Hematopoietic multipotent progenitor cell (in vitro differentiated cells): ENCODE data around the gene PERCC1. TPM values are rescaled to one million over a fixed set of nuclear protein-coding genes. Genes with fewer than 3 reads are reported as not detected.
"Not testable (repeated sequence)": the region's sequence is repeated elsewhere in the genome, so short reads cannot be mapped to it uniquely, and the experiment has no call there.

Source experiments
- DNase-seq, 3 donors: peaks; one replicate each; pipeline ENCODE4 v3.0.0-alpha.2; 2011 to 2015; ENCODE audit warnings: low read depth in 2 of 3, low spot score in 2 of 3
- total RNA-seq: library from RNA; depleted of rRNA; stranded (reverse); fragments of >200 nt; gene quantifications from one replicate; pipeline ENCODE4 v1.2.3, GENCODE V29; 2012

Gene PERCC1
- total RNA-seq, 1 donor = 5.1 TPM

DNA sequence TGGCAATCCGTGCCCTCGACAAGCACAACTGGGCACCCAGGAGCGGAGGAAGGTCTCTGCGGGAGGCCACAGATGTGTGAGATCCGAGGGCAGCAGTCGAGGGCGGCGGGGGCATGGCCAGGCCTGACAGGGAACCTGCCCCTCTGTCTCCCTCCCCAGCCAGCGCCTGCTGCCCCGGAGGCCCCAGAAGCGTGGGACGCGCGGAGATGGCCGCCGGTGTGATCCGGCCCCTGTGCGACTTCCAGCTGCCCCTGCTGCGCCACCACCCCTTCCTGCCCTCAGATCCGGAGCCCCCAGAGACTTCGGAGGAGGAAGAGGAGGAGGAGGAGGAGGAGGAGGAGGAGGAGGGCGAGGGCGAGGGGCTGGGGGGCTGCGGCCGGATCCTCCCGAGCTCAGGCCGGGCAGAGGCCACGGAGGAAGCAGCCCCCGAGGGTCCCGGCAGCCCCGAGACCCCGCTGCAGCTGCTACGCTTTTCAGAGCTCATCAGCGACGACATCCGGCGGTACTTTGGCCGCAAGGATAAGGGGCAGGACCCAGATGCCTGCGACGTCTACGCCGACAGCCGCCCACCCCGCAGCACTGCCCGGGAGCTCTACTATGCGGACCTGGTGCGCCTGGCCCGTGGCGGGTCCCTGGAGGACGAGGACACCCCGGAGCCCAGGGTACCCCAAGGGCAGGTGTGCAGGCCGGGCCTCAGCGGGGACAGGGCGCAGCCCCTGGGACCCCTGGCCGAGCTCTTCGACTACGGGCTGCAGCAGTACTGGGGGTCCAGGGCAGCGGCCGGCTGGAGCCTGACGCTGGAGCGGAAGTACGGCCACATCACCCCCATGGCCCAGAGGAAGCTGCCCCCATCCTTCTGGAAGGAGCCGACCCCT, 1.7 kb downstream of the PERCC1 start:
- no peak for DNase-seq

GRCh38 chr16:1433263-1433560, 2.3 kb downstream of the PERCC1 start:
- no peak for DNase-seq

- DNase-seq = no peak
These were observed 2.9 kb downstream of the PERCC1 start for GRCh38 chr16:1433756-1434155.

- no peak for DNase-seq
These were observed 4.0 kb downstream of the PERCC1 start for GRCh38 chr16:1434644-1435592.

GRCh38 chr16:1435921-1436697, 5.2 kb downstream of the PERCC1 start:
- no peak for DNase-seq

DNA sequence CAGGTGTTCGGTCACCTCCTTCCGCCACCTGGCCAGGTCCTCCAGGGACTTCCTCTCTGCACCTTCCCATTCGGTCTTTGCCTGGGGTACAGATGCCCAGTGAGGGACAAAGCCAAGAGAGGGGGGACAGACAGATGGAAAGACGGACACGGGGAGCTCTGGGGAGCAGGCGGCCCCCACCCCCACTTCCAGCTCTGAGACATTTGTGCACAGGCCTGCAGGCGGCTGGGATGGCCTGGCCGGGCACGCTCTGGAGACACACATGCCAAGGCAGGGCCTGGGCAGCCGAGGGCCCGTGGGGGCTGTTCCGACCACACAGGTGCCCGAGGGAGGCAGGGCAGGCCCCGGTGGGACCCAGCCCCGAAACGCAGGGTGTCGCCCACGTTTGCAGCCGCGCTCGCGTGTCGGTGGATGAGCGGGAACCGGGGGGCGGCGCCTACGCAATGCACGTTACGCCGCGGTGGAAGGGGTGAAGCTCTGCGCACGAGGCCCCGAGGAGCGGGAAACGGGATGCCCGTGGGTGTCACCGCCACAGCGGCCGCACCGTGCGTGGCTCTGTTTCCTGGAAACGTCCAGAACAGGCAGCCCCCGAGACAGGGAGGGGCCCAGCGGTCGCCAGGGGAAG, 6.0 kb downstream of the PERCC1 start:
- no peak for DNase-seq

- no peak for DNase-seq
These were observed 6.7 kb downstream of the PERCC1 start for GRCh38 chr16:1437606-1438005.

DNA sequence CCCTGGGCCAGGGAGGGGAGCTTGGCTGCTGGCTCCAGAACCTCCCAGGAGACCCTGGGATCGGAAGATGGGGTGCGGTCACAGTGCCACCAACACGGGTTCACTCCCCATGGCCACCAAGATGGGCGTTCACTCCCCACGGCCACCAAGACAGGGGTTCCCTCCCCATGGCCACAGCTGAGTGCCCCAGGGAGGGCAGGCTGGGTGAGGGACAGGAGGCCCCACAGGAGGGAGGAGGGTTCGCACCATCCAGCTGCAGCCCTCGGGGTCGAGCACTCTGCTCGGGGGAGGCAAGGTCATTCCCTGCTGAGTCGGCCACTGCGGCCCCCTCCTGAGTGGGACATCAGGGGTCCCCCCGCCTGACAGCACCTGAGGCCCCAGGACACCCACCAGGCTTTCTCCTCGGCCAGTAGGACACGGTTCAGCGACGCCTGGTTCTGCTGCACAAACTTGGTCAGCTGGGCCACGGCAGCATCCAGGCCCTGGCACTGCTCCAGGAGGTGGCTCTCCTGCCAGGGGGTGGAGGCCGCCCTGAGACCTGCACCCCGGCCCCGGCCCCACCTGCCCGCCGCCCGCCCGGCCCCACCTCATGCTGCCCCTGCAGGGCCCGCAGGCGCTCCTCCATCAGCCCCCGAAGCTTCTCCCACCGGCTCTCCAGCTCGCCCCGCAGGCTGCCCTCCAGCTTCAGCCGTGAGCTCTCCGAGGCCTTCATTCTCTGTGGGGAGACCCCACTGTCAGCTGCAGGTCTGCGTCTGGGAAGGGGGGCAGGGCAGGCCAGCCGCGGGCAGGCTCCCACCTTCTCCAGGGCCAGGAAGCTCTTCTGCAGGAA, 7.6 kb downstream of the PERCC1 start:
- DNase-seq = no peak

DNA sequence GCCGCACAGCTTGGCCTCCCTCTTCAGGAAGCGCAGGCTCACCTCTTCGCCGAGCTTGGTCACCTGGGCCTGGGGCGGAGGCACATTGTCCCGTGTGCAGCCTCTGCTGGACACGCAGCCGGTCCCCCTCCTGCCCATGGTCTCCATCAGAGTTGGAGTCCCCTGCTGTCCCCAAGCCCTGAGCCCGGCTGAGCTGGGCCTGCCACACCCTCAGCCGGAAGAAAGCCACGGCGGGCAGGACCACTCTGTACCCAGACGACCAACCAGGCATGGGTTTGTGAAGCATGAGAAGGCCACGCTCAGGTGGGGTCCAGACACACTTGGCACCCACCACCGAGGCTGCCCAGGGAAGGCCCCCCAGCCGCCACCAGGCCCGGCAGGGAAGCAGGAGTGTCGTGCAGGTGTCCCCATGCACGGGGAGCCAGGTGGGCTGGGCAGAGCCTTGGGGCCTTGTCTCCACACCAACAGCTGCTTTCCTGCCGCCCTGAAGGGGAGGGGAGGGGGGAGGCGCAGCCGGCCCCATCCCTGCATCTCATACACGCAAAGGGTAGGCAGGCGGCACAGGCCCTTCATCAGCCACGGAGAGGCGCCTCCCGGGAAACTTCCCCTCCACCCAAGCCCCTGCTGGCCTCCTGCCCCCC, 8.3 kb downstream of the PERCC1 start:
- DNase-seq = no peak

- DNase-seq = not testable (repeated sequence)
These were observed 8.8 kb downstream of the PERCC1 start for GRCh38 chr16:1439699-1440074.

GRCh38 chr16:1441391-1441829, 10.5 kb downstream of the PERCC1 start:
- DNase-seq = no peak

- DNase-seq = no peak
These were observed 11.8 kb downstream of the PERCC1 start for GRCh38 chr16:1442697-1443096.

DNA sequence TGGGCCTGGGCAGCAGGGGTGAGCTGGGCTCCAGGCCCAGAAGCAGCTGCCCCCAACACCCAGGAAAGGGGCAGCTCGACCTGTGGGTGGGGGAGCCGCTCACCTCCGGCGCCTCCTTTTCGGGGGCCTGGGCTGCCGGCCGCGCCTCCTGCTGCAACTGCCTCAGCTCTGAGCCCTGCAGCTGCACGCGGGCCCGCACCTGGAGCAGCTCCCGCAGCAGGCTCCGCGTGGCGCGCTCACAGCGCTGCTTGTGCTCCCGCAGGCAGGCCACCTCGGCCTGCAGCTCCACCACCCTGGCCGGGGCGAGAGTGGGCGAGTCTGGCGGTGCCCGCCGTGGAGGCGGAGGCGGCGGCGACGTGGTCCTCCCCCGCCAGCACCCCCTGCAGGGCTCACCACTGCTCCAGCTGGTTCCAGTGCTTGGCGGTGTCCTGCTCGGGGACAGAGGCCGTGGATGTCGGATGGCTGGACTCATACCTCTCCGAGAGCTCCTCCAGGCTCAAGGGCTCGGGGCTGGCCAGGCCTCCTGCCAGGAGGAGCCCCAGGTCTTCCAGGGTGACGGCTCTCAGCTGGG, 12.6 kb downstream of the PERCC1 start:
- DNase-seq = no peak

GRCh38 chr16:1443980-1444729, 13.3 kb downstream of the PERCC1 start, which contains the start of gene CCDC154:
Gene CCDC154 (minus strand): TSS chr16:1444556. CDS start chr16:1444322, 234 bp downstream.
- DNase-seq = no peak

- DNase-seq = no peak
These were observed 14.0 kb downstream of the PERCC1 start for GRCh38 chr16:1444730-1445517.

GRCh38 chr16:1445518-1446203, 14.8 kb downstream of the PERCC1 start:
- no peak for DNase-seq
